ENCODE measurements around the gene FOXP2.
"Not testable (repeated sequence)": the region's sequence is repeated elsewhere in the genome, so short reads cannot be mapped to it uniquely, and the experiment has no call there.

Gene FOXP2

GRCh38 chr7:114530057-114530611 lies 115.5 kb downstream of the FOXP2 start:
- H3K4me1 ChIP-seq (ENCODE audit: control insufficient read depth, insufficient read depth, low read length), result no peaks in the 10 kb centered on the region
- no peaks in the 10 kb centered on the region for H3K36me3 ChIP-seq (ENCODE audit: control insufficient read depth, insufficient read depth, low read length)
- WGBS, 2 experiments, result 83 to 91% methylated on average over 4 to 5 of the region's 5 CpGs
- no peaks in the 10 kb centered on the region for H3K9me3 ChIP-seq (ENCODE audit: control insufficient read depth, low read length)
- no peak overlapping the region for H3K4me3 ChIP-seq (ENCODE audit: insufficient read depth, low read depth, low read length)
- H3K27ac ChIP-seq (ENCODE audit: insufficient read depth, low read depth, low read length, poor library complexity, severe bottlenecking), result no peak overlapping the region
- H3K27me3 ChIP-seq (ENCODE audit: control insufficient read depth, insufficient read depth, low read length, poor library complexity, severe bottlenecking), result no peaks in the 10 kb centered on the region

GRCh38 chr7:114531326-114531725 lies 116.7 kb downstream of the FOXP2 start:
- no peak overlapping the region for H3K4me3 ChIP-seq (ENCODE audit: insufficient read depth, low read depth, low read length)
- no peak overlapping the region for H3K27ac ChIP-seq (ENCODE audit: insufficient read depth, low read depth, low read length, poor library complexity, severe bottlenecking)
- no peaks in the 10 kb centered on the region for H3K4me1 ChIP-seq (ENCODE audit: control insufficient read depth, insufficient read depth, low read length)
- no peaks in the 10 kb centered on the region for H3K36me3 ChIP-seq (ENCODE audit: control insufficient read depth, insufficient read depth, low read length)
- H3K27me3 ChIP-seq (ENCODE audit: control insufficient read depth, insufficient read depth, low read length, poor library complexity, severe bottlenecking), result no peaks in the 10 kb centered on the region
- H3K9me3 ChIP-seq (ENCODE audit: control insufficient read depth, low read length), result no peaks in the 10 kb centered on the region

GRCh38 chr7:114533131-114533530 lies 118.5 kb downstream of the FOXP2 start:
- Histone ChIP-seq H3K27me3 (ENCODE audit: control insufficient read depth, insufficient read depth, low read length, poor library complexity, severe bottlenecking) (no peaks in the 10 kb centered on the region), H3K36me3 (ENCODE audit: control insufficient read depth, insufficient read depth, low read length) (no peaks in the 10 kb centered on the region), H3K4me3 (ENCODE audit: insufficient read depth, low read depth, low read length) (no peak overlapping the region), H3K9me3 (ENCODE audit: control insufficient read depth, low read length) (no peaks in the 10 kb centered on the region), H3K4me1 (ENCODE audit: control insufficient read depth, insufficient read depth, low read length) (no peaks in the 10 kb centered on the region), H3K27ac (ENCODE audit: insufficient read depth, low read depth, low read length, poor library complexity, severe bottlenecking) (no peak overlapping the region)
- 77 to 84% methylated on average over 3 of the region's 3 CpGs for WGBS, 2 experiments

GRCh38 chr7:114534953-114535352 lies 120.3 kb downstream of the FOXP2 start:
- H3K9me3 ChIP-seq (ENCODE audit: control insufficient read depth, low read length), result no peaks in the 10 kb centered on the region
- H3K4me3 ChIP-seq (ENCODE audit: insufficient read depth, low read depth, low read length), result no peak overlapping the region
- H3K36me3 ChIP-seq (ENCODE audit: control insufficient read depth, insufficient read depth, low read length), result no peaks in the 10 kb centered on the region
- H3K4me1 ChIP-seq (ENCODE audit: control insufficient read depth, insufficient read depth, low read length), result no peaks in the 10 kb centered on the region
- no peaks in the 10 kb centered on the region for H3K27me3 ChIP-seq (ENCODE audit: control insufficient read depth, insufficient read depth, low read length, poor library complexity, severe bottlenecking)
- no peak overlapping the region for H3K27ac ChIP-seq (ENCODE audit: insufficient read depth, low read depth, low read length, poor library complexity, severe bottlenecking)
- WGBS, 2 experiments, result 94 to 96% methylated on average over 2 of the region's 2 CpGs

GRCh38 chr7:114539575-114539974 lies 125.0 kb downstream of the FOXP2 start:
- no peaks in the 10 kb centered on the region for H3K4me1 ChIP-seq (ENCODE audit: control insufficient read depth, insufficient read depth, low read length)
- no peak overlapping the region for H3K27ac ChIP-seq (ENCODE audit: insufficient read depth, low read depth, low read length, poor library complexity, severe bottlenecking)
- no peaks in the 10 kb centered on the region for H3K27me3 ChIP-seq (ENCODE audit: control insufficient read depth, insufficient read depth, low read length, poor library complexity, severe bottlenecking)
- H3K36me3 ChIP-seq (ENCODE audit: control insufficient read depth, insufficient read depth, low read length), result no peaks in the 10 kb centered on the region
- H3K4me3 ChIP-seq (ENCODE audit: insufficient read depth, low read depth, low read length), result no peak overlapping the region
- no peaks in the 10 kb centered on the region for H3K9me3 ChIP-seq (ENCODE audit: control insufficient read depth, low read length)

GRCh38 chr7:114540291-114540690 lies 125.7 kb downstream of the FOXP2 start:
- H3K4me1 ChIP-seq (ENCODE audit: control insufficient read depth, insufficient read depth, low read length), result no peaks in the 10 kb centered on the region
- no peaks in the 10 kb centered on the region for H3K9me3 ChIP-seq (ENCODE audit: control insufficient read depth, low read length)
- 100% methylated on average over 1 of the region's 1 CpG for WGBS, 2 experiments
- no peak overlapping the region for H3K27ac ChIP-seq (ENCODE audit: insufficient read depth, low read depth, low read length, poor library complexity, severe bottlenecking)
- no peaks in the 10 kb centered on the region for H3K36me3 ChIP-seq (ENCODE audit: control insufficient read depth, insufficient read depth, low read length)
- H3K27me3 ChIP-seq (ENCODE audit: control insufficient read depth, insufficient read depth, low read length, poor library complexity, severe bottlenecking), result no peaks in the 10 kb centered on the region
- H3K4me3 ChIP-seq (ENCODE audit: insufficient read depth, low read depth, low read length), result no peak overlapping the region

GRCh38 chr7:114547346-114547745 lies 132.7 kb downstream of the FOXP2 start:
- not testable (repeated sequence) for H3K9me3 ChIP-seq (ENCODE audit: control insufficient read depth, low read length); H3K4me1 ChIP-seq (ENCODE audit: control insufficient read depth, insufficient read depth, low read length); H3K27ac ChIP-seq (ENCODE audit: insufficient read depth, low read depth, low read length, poor library complexity, severe bottlenecking); H3K4me3 ChIP-seq (ENCODE audit: insufficient read depth, low read depth, low read length); H3K36me3 ChIP-seq (ENCODE audit: control insufficient read depth, insufficient read depth, low read length); H3K27me3 ChIP-seq (ENCODE audit: control insufficient read depth, insufficient read depth, low read length, poor library complexity, severe bottlenecking)
- WGBS, 2 experiments, result 88 to 93% methylated on average over 14 of the region's 14 CpGs

GRCh38 chr7:114548081-114548980 lies 133.7 kb downstream of the FOXP2 start:
- no peaks in the 10 kb centered on the region for H3K9me3 ChIP-seq (ENCODE audit: control insufficient read depth, low read length)
- no peaks in the 10 kb centered on the region for H3K4me1 ChIP-seq (ENCODE audit: control insufficient read depth, insufficient read depth, low read length)
- no peaks in the 10 kb centered on the region for H3K27me3 ChIP-seq (ENCODE audit: control insufficient read depth, insufficient read depth, low read length, poor library complexity, severe bottlenecking)
- no peaks in the 10 kb centered on the region for H3K36me3 ChIP-seq (ENCODE audit: control insufficient read depth, insufficient read depth, low read length)
- H3K4me3 ChIP-seq (ENCODE audit: insufficient read depth, low read depth, low read length), result no peak overlapping the region
- 80 to 95% methylated on average over 1 of the region's 1 CpG for WGBS, 2 experiments
- no peak overlapping the region for H3K27ac ChIP-seq (ENCODE audit: insufficient read depth, low read depth, low read length, poor library complexity, severe bottlenecking)

- Histone ChIP-seq H3K27me3 (ENCODE audit: control insufficient read depth, insufficient read depth, low read length, poor library complexity, severe bottlenecking) (no peaks in the 10 kb centered on the region), H3K36me3 (ENCODE audit: control insufficient read depth, insufficient read depth, low read length) (no peaks in the 10 kb centered on the region), H3K4me3 (ENCODE audit: insufficient read depth, low read depth, low read length) (no peak overlapping the region), H3K9me3 (ENCODE audit: control insufficient read depth, low read length) (no peaks in the 10 kb centered on the region), H3K4me1 (ENCODE audit: control insufficient read depth, insufficient read depth, low read length) (no peaks in the 10 kb centered on the region), H3K27ac (ENCODE audit: insufficient read depth, low read depth, low read length, poor library complexity, severe bottlenecking) (no peak overlapping the region)
- 88 to 93% methylated on average over 6 of the region's 6 CpGs for WGBS, 2 experiments
Measured at GRCh38 chr7:114554781-114555537, 140.3 kb downstream of the FOXP2 start.

GRCh38 chr7:114567416-114567815 lies 152.8 kb downstream of the FOXP2 start:
- Histone ChIP-seq H3K36me3 (ENCODE audit: control insufficient read depth, insufficient read depth, low read length) (no peaks in the 10 kb centered on the region), H3K27me3 (ENCODE audit: control insufficient read depth, insufficient read depth, low read length, poor library complexity, severe bottlenecking) (no peaks in the 10 kb centered on the region), H3K9me3 (ENCODE audit: control insufficient read depth, low read length) (no peaks in the 10 kb centered on the region), H3K4me3 (ENCODE audit: insufficient read depth, low read depth, low read length) (no peak overlapping the region), H3K27ac (ENCODE audit: insufficient read depth, low read depth, low read length, poor library complexity, severe bottlenecking) (no peak overlapping the region), H3K4me1 (ENCODE audit: control insufficient read depth, insufficient read depth, low read length) (no peaks in the 10 kb centered on the region)
- WGBS, 2 experiments, result 91 to 94% methylated on average over 2 of the region's 2 CpGs

All from ectodermal cell (in vitro differentiated cells).